Activated CD4-positive, CD25-positive, alpha-beta regulatory T cell treated with anti-CD3 and anti-CD28 coated beads, Interleukin-2, amount 50 U/mL, for 24 hours (primary cell): ENCODE data around the gene PCDHA3.
"Not testable (repeated sequence)": the region's sequence is repeated elsewhere in the genome, so short reads cannot be mapped to it uniquely, and the experiment has no call there.

Experiments used
- ATAC-seq, 2 donors: fragments of 150-1000 bp; cut with Tn5 transposase; one replicate each; pipeline ENCODE4 v1.10.0; 2021; ENCODE audit warnings: mild to moderate bottlenecking in 1 of 2, moderate library complexity in 1 of 2

PCDHA3 gene

GRCh38 chr5:140821375-140822280 lies 20.8 kb downstream of the PCDHA3 start, which contains the start of gene PCDHA5:
TSS of gene PCDHA5 (plus strand) at chr5:140821613.
- ATAC-seq, result no peak

- no peak for ATAC-seq
Observed at GRCh38 chr5:140822281-140822629, 21.4 kb downstream of the PCDHA3 start.

GRCh38 chr5:140822969-140823368 lies 22.1 kb downstream of the PCDHA3 start:
- ATAC-seq, result not testable (repeated sequence)

- ATAC-seq, result no peak
Observed at GRCh38 chr5:140823475-140823874, 22.6 kb downstream of the PCDHA3 start.

GRCh38 chr5:140827704-140828361 lies 27.0 kb downstream of the PCDHA3 start, which contains the start of gene PCDHA6:
TSS of gene PCDHA6 (plus strand) at chr5:140827960. CDS start at chr5:140828092, 132 bp downstream.
- ATAC-seq, result no peak

GRCh38 chr5:140828362-140828737 lies 27.5 kb downstream of the PCDHA3 start:
- no peak for ATAC-seq

GRCh38 chr5:140829511-140830501 lies 28.9 kb downstream of the PCDHA3 start:
- ATAC-seq, result not testable (repeated sequence)

- no peak for ATAC-seq
Observed at GRCh38 chr5:140833993-140834392, 33.1 kb downstream of the PCDHA3 start, which contains the start of gene PCDHA7. TSS of gene PCDHA7 (plus strand) at chr5:140834269. CDS start at chr5:140834384, 115 bp downstream.

- not testable (repeated sequence) for ATAC-seq
Observed at GRCh38 chr5:140834439-140835008, 33.7 kb downstream of the PCDHA3 start.

GRCh38 chr5:140835622-140836510 lies 35.0 kb downstream of the PCDHA3 start:
- ATAC-seq, result no peak

- ATAC-seq, result no peak
Observed at GRCh38 chr5:140840978-140841962, 40.4 kb downstream of the PCDHA3 start, which contains the start of gene PCDHA8. TSS of gene PCDHA8 (plus strand) at chr5:140841187. CDS start at chr5:140841322, 135 bp downstream.

GRCh38 chr5:140842798-140843733 lies 42.2 kb downstream of the PCDHA3 start:
- no peak for ATAC-seq

GRCh38 chr5:140848139-140849102 lies 47.6 kb downstream of the PCDHA3 start, which contains the start of gene PCDHA9:
TSS of gene PCDHA9 (plus strand) at chr5:140848382. CDS start at chr5:140848496, 114 bp downstream.
- ATAC-seq, result not testable (repeated sequence)

- not testable (repeated sequence) for ATAC-seq
Observed at GRCh38 chr5:140849831-140850634, 49.2 kb downstream of the PCDHA3 start.
